MCF 10A (cell line): ENCODE measurements around the gene TMA16. TPM values are rescaled to one million over a fixed set of nuclear protein-coding genes. Genes with fewer than 3 reads are reported as not detected.

Experiments
- BruUV-seq: library from RNA; stranded (reverse); fragments of 400-500 nt; replicated peaks from 2 replicates; lab custom pipeline; 2021; lab: Mats Ljungman, UMichigan
- CTCF ChIA-PET: fragments of 300-600 bp; sonication (Branson Sonifier 250); formaldehyde crosslinking; extraction: SDS; loops from one replicate; lab custom pipeline; 2021; ENCODE audit warnings: antibody characterized with exemption, inconsistent platforms; lab: Yijun Ruan, JAX
- POLR2A ChIA-PET: fragments of 300-600, 350-650 bp; sonication (Branson Sonifier 250); formaldehyde crosslinking; extraction: SDS; loops from one replicate; lab custom pipeline; 2020; ENCODE audit warnings: antibody characterized with exemption, inconsistent platforms; lab: Yijun Ruan, JAX
- DNase-seq: peaks from one replicate; pipeline ENCODE4 v3.0.0-alpha.2; 2018; ENCODE audit not compliant: unreplicated experiment
- H3K27ac Mint-ChIP-seq: one replicate; pipeline ENCODE4 v1.8.0; 2022; ENCODE audit warnings: mild to moderate bottlenecking, low read depth, mixed read lengths; ENCODE audit not compliant: unreplicated experiment
- H3K27me3 Mint-ChIP-seq: one replicate; pipeline ENCODE4 v1.8.0; 2022; ENCODE audit warnings: mixed read lengths; ENCODE audit not compliant: insufficient read depth, unreplicated experiment
- H3K36me3 Mint-ChIP-seq: one replicate; pipeline ENCODE4 v1.8.0; 2022; ENCODE audit warnings: mild to moderate bottlenecking, moderate library complexity, mixed read lengths; ENCODE audit not compliant: insufficient read depth, unreplicated experiment
- H3K4me1 Mint-ChIP-seq: one replicate; pipeline ENCODE4 v1.8.0; 2022; ENCODE audit warnings: mixed read lengths; ENCODE audit not compliant: insufficient read depth, unreplicated experiment
- H3K4me3 Mint-ChIP-seq: one replicate; pipeline ENCODE4 v1.8.0; 2022; ENCODE audit warnings: mild to moderate bottlenecking, moderate library complexity, mixed read lengths; ENCODE audit not compliant: unreplicated experiment
- H3K9me3 Mint-ChIP-seq: one replicate; pipeline ENCODE4 v1.8.0; 2022; ENCODE audit warnings: mixed read lengths; ENCODE audit not compliant: unreplicated experiment
- CTCF ChIP-seq: fragments of 200-600 bp; IDR thresholded peaks from one replicate; pipeline ENCODE4 v1.8.0; 2022; ENCODE audit warnings: antibody characterized with exemption, mild to moderate bottlenecking; ENCODE audit not compliant: unreplicated experiment
- intact Hi-C: fragments of 100-400 bp; cut with micrococcal nuclease; formaldehyde crosslinking; loops from 2 replicates; pipeline ENCODE4 v1.14.1; 2022
- total RNA-seq: library from RNA; stranded (reverse); gene quantifications from 2 replicates; pipeline ENCODE4 v1.2.3, GENCODE V29; 2022

Gene TMA16
- total RNA-seq, 1 experiment from 2014 or later: 53.9 TPM

GRCh38 chr4:163505374-163505773 is 10.9 kb downstream of the TMA16 start:
- Mint-ChIP-seq H3K4me1 (peaks cover 25% of the 10 kb centered on the region), H3K9me3 (no peaks in the 10 kb centered on the region), H3K27ac (no peak overlapping the region), H3K36me3 (peaks cover 28% of the 10 kb centered on the region), H3K4me3 (no peak overlapping the region), H3K27me3 (no peaks in the 10 kb centered on the region)
- POLR2A ChIA-PET: interaction anchor here (0.7 to 0.9 kb wide), 2 partner anchors 9 to 11 kb away, joined by 3 to 5 read pairs; partner anchors contain the start of gene TMA16
- intact Hi-C loops: no loop called here
- no peak for DNase-seq
- TF ChIP-seq CTCF: no peak
- CTCF ChIA-PET: no interaction called here
- BruUV-seq: no TSS peak

GRCh38 chr4:163515198-163515597 is 20.7 kb downstream of the TMA16 start:
- Mint-ChIP-seq H3K36me3 (peaks cover 86% of the 10 kb centered on the region), H3K4me3 (no peak overlapping the region), H3K27me3 (no peaks in the 10 kb centered on the region), H3K27ac (no peak overlapping the region), H3K9me3 (no peaks in the 10 kb centered on the region), H3K4me1 (no peaks in the 10 kb centered on the region)
- no TSS peak for BruUV-seq
- ChIA-PET CTCF (interaction anchor here (0.6 kb wide), 3 partner anchors 15 to 1247 kb away, joined by 3 to 4 read pairs (median 3); no protein-coding TSS in a partner anchor), POLR2A (no interaction called here)
- intact Hi-C loops: no loop called here
- no peak for DNase-seq
- TF ChIP-seq CTCF: no peak

- intact Hi-C loops: no loop called here
- Mint-ChIP-seq H3K4me3 (no peak overlapping the region), H3K36me3 (peaks cover 71% of the 10 kb centered on the region), H3K9me3 (no peaks in the 10 kb centered on the region), H3K27me3 (no peaks in the 10 kb centered on the region), H3K27ac (no peak overlapping the region), H3K4me1 (peaks cover 12% of the 10 kb centered on the region)
- ChIA-PET POLR2A (interaction anchor here (1.3 kb wide), 1 partner anchor 12 kb away, joined by 4 read pairs; no protein-coding TSS in a partner anchor), CTCF (no interaction called here)
- DNase-seq: no peak
- no TSS peak for BruUV-seq
- no peak for TF ChIP-seq CTCF
Measured at GRCh38 chr4:163523791-163524365, 29.4 kb downstream of the TMA16 start.

GRCh38 chr4:163525982-163526381 is 31.5 kb downstream of the TMA16 start:
- Mint-ChIP-seq H3K4me1 (peaks cover 12% of the 10 kb centered on the region), H3K27me3 (no peaks in the 10 kb centered on the region), H3K27ac (no peak overlapping the region), H3K4me3 (no peak overlapping the region), H3K36me3 (peaks cover 71% of the 10 kb centered on the region), H3K9me3 (no peaks in the 10 kb centered on the region)
- no TSS peak for BruUV-seq
- no peak for DNase-seq
- intact Hi-C loops: no loop called here
- ChIA-PET CTCF (interaction anchor here (0.7 to 1.2 kb wide), 3 partner anchors 12 to 1482 kb away, joined by 3 to 4 read pairs (median 3); no protein-coding TSS in a partner anchor), POLR2A (no interaction called here)
- TF ChIP-seq CTCF: no peak
